NCI-H2107 treated with DMSO at 0.1 percent for 48 hours (cell line): ENCODE results near the gene PHLPP1.
A peak's percentile ranks its signal among the peaks of the same experiment; 100 is the strongest.

Experiments used
- DNase-seq: peaks from one replicate; lab custom pipeline; 2025; ENCODE audit not compliant: unreplicated experiment; lab: John Stamatoyannopoulos, UW

PHLPP1 gene

GRCh38 chr18:62717169-62717924, 2.0 kb downstream of the PHLPP1 start:
- peak; percentile 93 for DNase-seq

GRCh38 chr18:62717925-62718800, 2.8 kb downstream of the PHLPP1 start:
- no peak for DNase-seq

- DNase-seq: no peak
These were observed 4.7 kb downstream of the PHLPP1 start for GRCh38 chr18:62720048-62720447.

GRCh38 chr18:62720766-62721613, 5.6 kb downstream of the PHLPP1 start:
- no peak for DNase-seq

GRCh38 chr18:62721839-62722795, 6.8 kb downstream of the PHLPP1 start:
- peak; percentile 29 for DNase-seq

GRCh38 chr18:62723666-62724281, 8.4 kb downstream of the PHLPP1 start:
- DNase-seq: no peak

GRCh38 chr18:62725896-62726295, 10.6 kb downstream of the PHLPP1 start:
- no peak for DNase-seq

- no peak for DNase-seq
These were observed 12.9 kb downstream of the PHLPP1 start for GRCh38 chr18:62728254-62728653.

GRCh38 chr18:62729487-62730386, 14.4 kb downstream of the PHLPP1 start:
- no peak for DNase-seq

- DNase-seq: no peak
These were observed 15.6 kb downstream of the PHLPP1 start for GRCh38 chr18:62730941-62731340.

GRCh38 chr18:62732617-62733016, 17.3 kb downstream of the PHLPP1 start:
- DNase-seq: no peak

- no peak for DNase-seq
These were observed 18.9 kb downstream of the PHLPP1 start for GRCh38 chr18:62734290-62734689.

GRCh38 chr18:62735387-62735786, 20.0 kb downstream of the PHLPP1 start:
- no peak for DNase-seq

- no peak for DNase-seq
These were observed 20.9 kb downstream of the PHLPP1 start for GRCh38 chr18:62736077-62736855.

GRCh38 chr18:62737241-62737873, 22.0 kb downstream of the PHLPP1 start:
- no peak for DNase-seq

GRCh38 chr18:62738639-62739038, 23.3 kb downstream of the PHLPP1 start:
- DNase-seq: no peak

GRCh38 chr18:62739911-62740310, 24.6 kb downstream of the PHLPP1 start:
- DNase-seq: no peak
